Spleen (tissue), 11 donors: Measurements from ENCODE around the gene SC5D. TPM values are rescaled to one million over a fixed set of nuclear protein-coding genes. Genes with fewer than 3 reads are reported as not detected.

Experiments
- DNase-seq: peaks from one replicate; pipeline ENCODE4 v3.0.0-alpha.2; 2020
- H3K27ac ChIP-seq, 8 donors: fragments of 200-600 bp; sonication (generic) in 7 of 8; 1 replicate in 4 of 8; 2 replicates in 4 of 8; pipeline versions ENCODE4 v1.5.0 to v1.8.0; 2016 to 2021; ENCODE audit warnings: inconsistent platforms in 4 of 8, mild to moderate bottlenecking in 4 of 8, moderate library complexity in 1 of 8
- H3K27me3 ChIP-seq, 7 donors: fragments of 200-600 bp; sonication (generic) in 6 of 7; replicated peaks in 1 of 7; 1 replicate in 4 of 7; 2 replicates in 3 of 7; pipeline versions ENCODE4 v1.5.0 to v1.8.0; 2016 to 2021; ENCODE audit warnings: inconsistent platforms in 3 of 7, mild to moderate bottlenecking in 1 of 7
- H3K36me3 ChIP-seq, 6 donors: fragments of 200-600 bp; sonication (generic) in 5 of 6; 1 replicate in 4 of 6; 2 replicates in 2 of 6; pipeline versions ENCODE4 v1.5.0 to v1.8.0; 2016 to 2021; ENCODE audit warnings: inconsistent platforms in 2 of 6
- H3K4me1 ChIP-seq, 6 donors: fragments of 200-600 bp; sonication (generic) in 5 of 6; 1 replicate in 3 of 6; 2 replicates in 3 of 6; pipeline versions ENCODE4 v1.5.0 to v1.8.0; 2016 to 2021; ENCODE audit warnings: inconsistent platforms in 3 of 6
- H3K4me3 ChIP-seq, 8 donors: fragments of 200-600 bp; sonication (generic) in 7 of 8; 1 replicate in 4 of 8; 2 replicates in 4 of 8; pipeline versions ENCODE4 v1.5.0 to v1.8.0; 2016 to 2021; ENCODE audit warnings: inconsistent platforms in 4 of 8, mild to moderate bottlenecking in 4 of 8, moderate library complexity in 2 of 8
- H3K9me3 ChIP-seq, 8 donors: fragments of 200-600 bp; sonication (generic) in 7 of 8; 1 replicate in 4 of 8; 2 replicates in 4 of 8; pipeline versions ENCODE4 v1.5.0 to v1.8.0; 2016 to 2021; ENCODE audit warnings: inconsistent platforms in 4 of 8
- POLR2A ChIP-seq, 3 donors: fragments of 450-650 bp; IDR thresholded peaks; one replicate each; pipeline ENCODE4 v1.5.1; 2017; ENCODE audit warnings: antibody characterized with exemption in 3 of 3, mild to moderate bottlenecking in 1 of 3
- POLR2AphosphoS5 ChIP-seq, 3 donors: sonication (generic); formaldehyde crosslinking; IDR thresholded peaks; one replicate each; pipeline ENCODE4 v1.5.1; 2017; ENCODE audit warnings: antibody characterized with exemption in 3 of 3
- WGBS, 5 donors: extraction: QIAGEN DNeasy Blood & Tissue Kit in 3 of 5; methylation state at CpG; one replicate each; pipeline versions ENCODE4 v1.1.5 to v1.1.7; 2013 to 2018; 5-methylcytosine and 5-hydroxymethylcytosine counted together
- intact Hi-C: fragments of 100-400 bp; cut with DNase I; formaldehyde crosslinking; loops from one replicate; pipeline ENCODE4 v1.15.0; 2023; ENCODE audit warnings: low total_unique reads
- polyA plus RNA-seq, 3 donors: library from polyadenylated mRNA; stranded (reverse); fragments of 200-250 nt; gene quantifications; one replicate each; pipeline ENCODE4 v1.2.1, GENCODE V29; 2013
- total RNA-seq, 7 donors: library from RNA; depleted of rRNA in 3 of 7; stranded (reverse); fragments of >200 nt in 3 of 7; fragmentation: NEBNext Ultra II Directional in 4 of 7; extraction: Animal tissue kit (Norgen Biotek cat#: 25700) in 4 of 7; gene quantifications; one replicate each; pipeline versions ENCODE4 v1.1.0 to v1.2.1, GENCODE V29; 2016 to 2021
- TF ChIP-seq, protein P1 (sequence below), 11 experiments: fragments of 200-600 bp in 7 of 11; fragments of 450-650 bp in 4 of 11; sonication (generic) in 4 of 11; IDR thresholded peaks in 8 of 11; conservative IDR thresholded peaks in 3 of 11; 1 replicate in 7 of 11; 2 replicates in 4 of 11; pipeline versions ENCODE4 v1.4.0 to v1.8.0; 2016 to 2021; ENCODE audit warnings: antibody characterized with exemption in 11 of 11, inconsistent platforms in 4 of 11, mild to moderate bottlenecking in 1 of 11
- donor health status: healthy with polysubstance abuse.
- donor health status: DM: no; HTN: no; CAD: no; lungs with moderate emphysema.
- donor health status: DM: no; HTN: no; CAD: no.
- donor health status: Bipolar disorder and iron deficiency.
- donor health status: healthy.
- donor health status: DM: no; HTN: no; CAD: no.
- donor health status: DM: yes; HTN: yes; CAD: no.

SC5D gene
- total and polyA plus RNA-seq, 10 donors = 4.8 to 25.5 (median 17.4) TPM

DNA sequence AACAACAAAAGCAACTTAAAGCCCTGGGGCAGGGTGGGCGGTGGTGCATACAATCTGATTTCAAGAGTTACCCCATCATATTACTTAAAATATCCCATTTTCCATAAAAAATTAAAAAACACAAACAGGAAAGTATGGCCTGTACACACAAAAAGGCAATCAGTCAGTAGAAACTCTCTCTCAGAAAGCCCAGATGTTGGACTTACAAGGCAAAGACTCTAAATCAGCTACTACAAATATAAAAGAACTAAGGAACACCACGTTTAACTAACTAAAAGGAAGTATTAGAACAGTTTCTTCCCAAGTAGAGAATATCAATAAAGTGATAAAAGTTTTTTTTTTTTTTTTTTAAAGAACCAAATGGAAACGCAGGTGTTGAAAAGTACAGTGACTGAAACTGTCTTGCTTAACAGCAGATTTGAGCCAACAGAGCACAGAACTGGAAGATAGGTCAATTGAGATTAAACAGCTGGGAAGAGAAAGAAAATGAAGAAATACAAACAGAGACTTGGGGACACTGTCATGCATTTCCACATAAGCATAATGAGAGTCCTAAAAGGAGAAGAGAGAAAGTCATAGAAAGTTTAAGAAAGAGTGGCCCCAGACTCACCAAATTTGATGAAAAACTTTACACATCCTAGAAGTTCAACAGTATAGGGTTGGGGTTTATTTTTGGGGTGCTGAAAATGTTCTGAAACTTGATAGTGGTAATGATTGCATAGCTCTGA lies 8.6 kb downstream of the SC5D start:
- no peak overlapping the region for H3K27ac ChIP-seq
- TF ChIP-seq POLR2AphosphoS5 (IDR thresholded peaks at IDR 0.05) = no peak
- peaks cover 0 to 24% (median 3%) of the 10 kb centered on the region in 6 donors for H3K4me1 ChIP-seq
- no peak overlapping the region for H3K4me3 ChIP-seq
- intact Hi-C loops = no loop called here
- no peaks in the 10 kb centered on the region for H3K27me3 ChIP-seq
- 71 to 85% (median 74%) methylated on average over 3 of the region's 3 CpGs for WGBS, 5 donors
- H3K36me3 ChIP-seq = peaks cover 0 to 35% (median 18%) of the 10 kb centered on the region in 6 donors
- no peak for DNase-seq
- H3K9me3 ChIP-seq = no peaks in the 10 kb centered on the region

DNA sequence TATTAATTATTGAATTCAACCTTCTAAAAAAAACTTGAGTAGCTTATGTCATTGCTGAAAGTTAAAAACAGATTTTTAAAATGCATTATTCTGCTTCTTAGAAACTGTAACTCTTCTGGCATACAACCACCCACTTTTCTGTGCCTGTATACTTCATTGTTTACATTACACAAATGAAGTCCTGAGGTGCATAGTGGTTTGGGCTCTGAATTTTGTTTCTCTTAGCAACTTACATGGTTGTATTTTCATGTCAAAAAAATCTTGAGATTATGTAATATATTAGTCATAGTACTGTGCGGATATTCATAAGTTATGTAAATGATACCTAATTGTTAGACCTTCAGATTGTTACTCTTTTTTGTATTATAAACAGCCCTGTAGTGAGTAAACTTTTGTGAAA lies 12.2 kb downstream of the SC5D start:
- no peak overlapping the region for H3K4me3 ChIP-seq
- no peak for DNase-seq
- TF ChIP-seq POLR2AphosphoS5 (IDR thresholded peaks at IDR 0.05) = no peak
- TF ChIP-seq, protein P1, sequence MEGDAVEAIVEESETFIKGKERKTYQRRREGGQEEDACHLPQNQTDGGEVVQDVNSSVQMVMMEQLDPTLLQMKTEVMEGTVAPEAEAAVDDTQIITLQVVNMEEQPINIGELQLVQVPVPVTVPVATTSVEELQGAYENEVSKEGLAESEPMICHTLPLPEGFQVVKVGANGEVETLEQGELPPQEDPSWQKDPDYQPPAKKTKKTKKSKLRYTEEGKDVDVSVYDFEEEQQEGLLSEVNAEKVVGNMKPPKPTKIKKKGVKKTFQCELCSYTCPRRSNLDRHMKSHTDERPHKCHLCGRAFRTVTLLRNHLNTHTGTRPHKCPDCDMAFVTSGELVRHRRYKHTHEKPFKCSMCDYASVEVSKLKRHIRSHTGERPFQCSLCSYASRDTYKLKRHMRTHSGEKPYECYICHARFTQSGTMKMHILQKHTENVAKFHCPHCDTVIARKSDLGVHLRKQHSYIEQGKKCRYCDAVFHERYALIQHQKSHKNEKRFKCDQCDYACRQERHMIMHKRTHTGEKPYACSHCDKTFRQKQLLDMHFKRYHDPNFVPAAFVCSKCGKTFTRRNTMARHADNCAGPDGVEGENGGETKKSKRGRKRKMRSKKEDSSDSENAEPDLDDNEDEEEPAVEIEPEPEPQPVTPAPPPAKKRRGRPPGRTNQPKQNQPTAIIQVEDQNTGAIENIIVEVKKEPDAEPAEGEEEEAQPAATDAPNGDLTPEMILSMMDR (IDR thresholded peaks at IDR 0.05 in 8 of 11, conservative IDR thresholded peaks at IDR 0.05 in 3 of 11) = no peak
- TF ChIP-seq POLR2A (IDR thresholded peaks at IDR 0.05) = no peak
- no peaks in the 10 kb centered on the region for H3K9me3 ChIP-seq
- 91 to 100% (median 96%) methylated on average over 1 of the region's 1 CpG for WGBS, 5 donors
- peaks cover 0 to 67% (median 38%) of the 10 kb centered on the region in 6 donors for H3K36me3 ChIP-seq
- H3K4me1 ChIP-seq = peaks cover 0 to 18% (median 3%) of the 10 kb centered on the region in 6 donors
- H3K27me3 ChIP-seq = no peaks in the 10 kb centered on the region
- no peak overlapping the region for H3K27ac ChIP-seq
- intact Hi-C loops = no loop called here

DNA sequence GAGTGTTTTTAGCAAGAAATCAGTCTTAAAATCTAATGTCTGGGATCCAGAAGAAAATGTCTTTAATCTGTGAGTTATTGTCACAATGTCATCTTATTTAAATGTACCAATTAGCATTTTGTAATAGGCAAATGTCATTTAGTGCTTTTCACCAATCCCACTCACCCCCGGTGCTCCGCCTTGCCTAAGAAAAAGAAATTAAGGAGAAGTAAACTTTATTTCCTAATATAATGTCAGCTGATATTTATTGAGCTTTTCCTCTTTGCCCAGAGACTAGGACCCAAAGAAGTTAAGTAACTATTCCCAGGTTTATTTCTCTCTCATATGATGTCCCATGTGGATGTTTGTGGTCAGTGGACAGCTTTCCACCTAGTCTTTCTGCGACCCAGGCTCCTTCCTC lies 16.2 kb downstream of the SC5D start:
- intact Hi-C loops = no loop called here
- peaks cover 0 to 58% (median 38%) of the 10 kb centered on the region in 6 donors for H3K36me3 ChIP-seq
- TF ChIP-seq, protein P1 (IDR thresholded peaks at IDR 0.05 in 8 of 11, conservative IDR thresholded peaks at IDR 0.05 in 3 of 11) = no peak
- TF ChIP-seq POLR2AphosphoS5 (IDR thresholded peaks at IDR 0.05) = no peak
- TF ChIP-seq POLR2A (IDR thresholded peaks at IDR 0.05) = no peak
- no peak overlapping the region for H3K27ac ChIP-seq
- 79 to 97% (median 91%) methylated on average over 3 of the region's 3 CpGs for WGBS, 5 donors
- peaks cover 0 to 24% (median 2%) of the 10 kb centered on the region in 6 donors for H3K4me1 ChIP-seq
- H3K27me3 ChIP-seq = no peaks in the 10 kb centered on the region
- H3K9me3 ChIP-seq = no peaks in the 10 kb centered on the region
- H3K4me3 ChIP-seq = no peak overlapping the region
- DNase-seq = no peak

DNA sequence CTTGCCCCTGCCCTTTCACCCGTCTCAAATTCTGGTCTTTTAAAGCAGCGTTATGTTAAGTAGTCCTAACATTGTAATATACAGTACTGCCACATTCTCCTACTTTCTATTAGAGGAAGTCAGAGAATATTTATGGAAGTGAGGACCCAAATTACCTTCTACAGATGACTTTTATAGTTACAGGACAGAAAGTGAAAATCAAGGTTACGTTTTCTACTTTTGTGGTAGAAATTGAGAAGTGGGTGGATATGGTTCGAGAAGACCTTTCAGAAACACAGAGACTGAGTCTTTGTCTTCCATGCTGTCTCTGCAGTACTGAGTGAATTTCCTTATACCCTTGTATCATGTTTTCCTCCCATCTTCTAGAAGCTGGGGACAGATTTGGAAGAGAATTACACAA lies 17.1 kb downstream of the SC5D start:
- TF ChIP-seq POLR2A (IDR thresholded peaks at IDR 0.05) (no peak), POLR2AphosphoS5 (IDR thresholded peaks at IDR 0.05) (no peak)
- TF ChIP-seq, protein P1 (IDR thresholded peaks at IDR 0.05 in 8 of 11, conservative IDR thresholded peaks at IDR 0.05 in 3 of 11) = no peak
- no peaks in the 10 kb centered on the region for H3K27me3 ChIP-seq
- intact Hi-C loops = no loop called here
- H3K4me1 ChIP-seq = peaks cover 0 to 24% (median 2%) of the 10 kb centered on the region in 6 donors
- H3K9me3 ChIP-seq = no peaks in the 10 kb centered on the region
- H3K36me3 ChIP-seq = peaks cover 0 to 50% (median 34%) of the 10 kb centered on the region in 6 donors
- no peak for DNase-seq
- no peak overlapping the region for H3K27ac ChIP-seq
- no peak overlapping the region for H3K4me3 ChIP-seq
- WGBS, 5 donors = 72 to 79% (median 74%) methylated on average over 4 of the region's 4 CpGs
